ENCODE measurements around the gene IFFO2. TPM values are rescaled to one million over a fixed set of nuclear protein-coding genes. Genes with fewer than 3 reads are reported as not detected.

Gene IFFO2
- total and polyA plus RNA-seq, 2 of the 8 experiments (the other 6 are each of a cell fraction or from before 2014, with no cell fraction given): 6.6 to 10.4 TPM

DNA sequence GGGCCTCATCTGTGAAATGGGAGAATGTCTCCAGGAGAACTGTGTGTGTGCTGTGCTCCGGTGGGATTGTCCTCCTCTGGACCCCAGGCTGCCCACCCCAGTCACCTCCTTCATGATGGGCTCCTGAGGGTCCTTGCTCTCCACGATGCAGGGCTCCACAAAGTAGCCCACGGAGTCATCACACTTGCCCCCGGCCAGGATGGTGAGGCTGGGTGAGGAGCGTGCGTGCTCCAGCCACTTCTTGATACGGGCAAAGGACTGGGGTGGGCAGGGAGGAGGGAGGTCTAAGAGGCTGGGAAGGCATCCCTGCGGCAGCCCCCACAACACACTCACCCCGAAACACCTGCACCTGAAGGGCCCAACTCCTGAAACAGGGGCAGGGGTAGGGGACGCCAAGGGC, 80.3 kb downstream of the IFFO2 start:
- H3K4me1 ChIP-seq (replicated peaks in 1 of 4; ENCODE audit: control insufficient read depth in 3 of 4, insufficient read depth in 4 of 4, low read length in 3 of 4): peaks cover 0 to 6% (median 4%) of the 10 kb centered on the region in 4 experiments; a peak in 4 of 7 replicates

More for the DNA sequence above, 80.3 kb downstream of the IFFO2 start:
- WGBS, 2 experiments (ENCODE audit: extremely low coverage in 1 of 2, insufficient coverage in 1 of 2, insufficient read length in 1 of 2, insufficient replicate concordance in 2 of 2, low coverage in 1 of 2, low lambda C conversion rate in 2 of 2, missing lambda C conversion rate in 1 of 2): 87% methylated on average over 10 of the region's 10 CpGs; no CpG with 5 or more reads in 1 of the 2 experiments
- Histone ChIP-seq H2BK5ac (ENCODE audit: low read depth, low read length) (no peak overlapping the region), H3K9ac (replicated peaks in 1 of 4; ENCODE audit: extremely low read depth in 1 of 4, low read depth in 3 of 4, low read length in 3 of 4) (no peak overlapping the region), H2AK5ac (ENCODE audit: low read depth, low read length) (no peak overlapping the region), H3K4me2 (ENCODE audit: insufficient read depth in 1 of 2, low read depth in 2 of 2, low read length in 2 of 2) (no peak overlapping the region), H3K23ac (ENCODE audit: insufficient read length) (no peak overlapping the region), H3K14ac (ENCODE audit: insufficient read length) (no peak overlapping the region), H2BK20ac (ENCODE audit: low read length) (no peak overlapping the region), H3K27me3 (replicated peaks in 1 of 4; ENCODE audit: control insufficient read depth in 3 of 4, extremely low read depth in 1 of 4, insufficient read depth in 3 of 4, low read length in 3 of 4) (no peaks in the 10 kb centered on the region), H2AFZ (ENCODE audit: low read length) (no peak overlapping the region), H3K79me2 (ENCODE audit: control insufficient read depth in 1 of 2, insufficient read depth in 2 of 2, low read length in 2 of 2) (no peaks in the 10 kb centered on the region), H3K4me3 (ENCODE audit: extremely low read depth in 1 of 4, insufficient read depth in 2 of 4, low read depth in 3 of 4, low read length in 4 of 4) (no peak overlapping the region), H3K36me3 (ENCODE audit: control insufficient read depth in 2 of 4, insufficient read depth in 4 of 4, low read length in 3 of 4) (no peaks in the 10 kb centered on the region; a peak in 2 of 8 replicates), H3K79me1 (ENCODE audit: low read depth, low read length) (no peaks in the 10 kb centered on the region), H2BK15ac (ENCODE audit: low read length) (no peak overlapping the region), H3K18ac (ENCODE audit: extremely low read depth, low read length) (no peak overlapping the region), H3K56ac (replicated peaks; ENCODE audit: insufficient read length, low read depth, low read length) (no peak overlapping the region), H3K4ac (replicated peaks; ENCODE audit: insufficient read length, low read depth, low read length) (no peak overlapping the region), H4K8ac (ENCODE audit: extremely low read depth, insufficient read depth, low read length) (no peak overlapping the region), H3K9me3 (ENCODE audit: insufficient read depth in 2 of 2, low read depth in 1 of 2, low read length in 1 of 2) (no peaks in the 10 kb centered on the region), H2BK120ac (replicated peaks; ENCODE audit: low read depth, low read length) (no peak overlapping the region), H3K27ac (ENCODE audit: low read depth, low read length) (no peak overlapping the region), H4K20me1 (replicated peaks in 1 of 2; ENCODE audit: control insufficient read depth in 1 of 2, insufficient read depth in 2 of 2, low read length in 2 of 2) (peaks cover 2 to 4% of the 10 kb centered on the region in 2 experiments), H4K91ac (replicated peaks; ENCODE audit: insufficient read length, low read length) (no peak overlapping the region), H2BK12ac (ENCODE audit: low read depth, low read length) (no peak overlapping the region), H4K5ac (ENCODE audit: insufficient read length, low read depth, low read length) (no peak overlapping the region), H3K23me2 (ENCODE audit: low read depth, low read length) (no peaks in the 10 kb centered on the region)
- POLR2A ChIA-PET (ENCODE audit: partially characterized antibody): no interaction called here
- CTCF ChIA-PET (ENCODE audit: partially characterized antibody): interaction anchor here (0.8 to 5.6 kb wide), 18 partner anchors 10 to 280 kb away, joined by 3 to 52 read pairs (median 6); no protein-coding TSS in a partner anchor
- FAIRE-seq (no peak), DNase-seq (ENCODE audit: low read depth in 1 of 2, low spot score in 2 of 2) (no peak)
- TF ChIP-seq CHD1 (IDR thresholded peaks at IDR 0.05; ENCODE audit: low read depth, low read length) (no peak), POU5F1 (IDR thresholded peaks at IDR 0.05; ENCODE audit: low read depth, low read length) (no peak)
